ENCODE results near the gene ATXN7L1. TPM values are rescaled to one million over a fixed set of nuclear protein-coding genes. Genes with fewer than 3 reads are reported as not detected.
"Not testable (repeated sequence)": the region's sequence is repeated elsewhere in the genome, so short reads cannot be mapped to it uniquely, and the experiment has no call there.

ATXN7L1 gene
- total RNA-seq, 1 donor from 2014 or later: 16.3 TPM

GRCh38 chr7:105892387-105892786, 16.0 kb upstream of the ATXN7L1 start:
- DNase-seq (ENCODE audit: low spot score): no peak

- DNase-seq (ENCODE audit: low spot score): no peak
Observed at GRCh38 chr7:105890290-105890997, 14.0 kb upstream of the ATXN7L1 start.

- DNase-seq (ENCODE audit: low spot score): no peak
Observed at GRCh38 chr7:105887569-105888189, 11.3 kb upstream of the ATXN7L1 start.

- DNase-seq (ENCODE audit: low spot score): no peak
Observed at GRCh38 chr7:105886776-105887175, 10.4 kb upstream of the ATXN7L1 start.

- no peak for DNase-seq (ENCODE audit: low spot score)
Observed at GRCh38 chr7:105885387-105886111, 9.2 kb upstream of the ATXN7L1 start.

- not testable (repeated sequence) for DNase-seq (ENCODE audit: low spot score)
Observed at GRCh38 chr7:105883179-105883578, 6.8 kb upstream of the ATXN7L1 start.

- DNase-seq (ENCODE audit: low spot score): no peak
Observed at GRCh38 chr7:105881439-105881838, 5.0 kb upstream of the ATXN7L1 start.

- no peak for DNase-seq (ENCODE audit: low spot score)
Observed at GRCh38 chr7:105880571-105881330, 4.4 kb upstream of the ATXN7L1 start.

- DNase-seq (ENCODE audit: low spot score): no peak
Observed at GRCh38 chr7:105879782-105880181, 3.4 kb upstream of the ATXN7L1 start.

- no peak for DNase-seq (ENCODE audit: low spot score)
Observed at GRCh38 chr7:105878746-105879605, 2.6 kb upstream of the ATXN7L1 start.

GRCh38 chr7:105877736-105878135, 1.3 kb upstream of the ATXN7L1 start:
- DNase-seq (ENCODE audit: low spot score): no peak

- peak; percentile 24 for DNase-seq (ENCODE audit: low spot score)
Observed at GRCh38 chr7:105876964-105877601, 684 bp upstream of the ATXN7L1 start.

- DNase-seq (ENCODE audit: low spot score): no peak
Observed at GRCh38 chr7:105875505-105875904, 894 bp downstream of the ATXN7L1 start.

GRCh38 chr7:105874055-105874454, 2.3 kb downstream of the ATXN7L1 start:
- DNase-seq (ENCODE audit: low spot score): no peak

GRCh38 chr7:105872491-105872890, 3.9 kb downstream of the ATXN7L1 start:
- DNase-seq (ENCODE audit: low spot score): no peak

GRCh38 chr7:105871142-105871541, 5.3 kb downstream of the ATXN7L1 start:
- DNase-seq (ENCODE audit: low spot score): no peak

- no peak for DNase-seq (ENCODE audit: low spot score)
Observed at GRCh38 chr7:105866102-105866801, 10.1 kb downstream of the ATXN7L1 start.

GRCh38 chr7:105863876-105864275, 12.5 kb downstream of the ATXN7L1 start:
- no peak for DNase-seq (ENCODE audit: low spot score)

GRCh38 chr7:105862770-105863169, 13.6 kb downstream of the ATXN7L1 start:
- no peak for DNase-seq (ENCODE audit: low spot score)

- DNase-seq (ENCODE audit: low spot score): no peak
Observed at GRCh38 chr7:105862276-105862675, 14.1 kb downstream of the ATXN7L1 start.
